ENCODE results near the gene CMTM1.

DNA sequence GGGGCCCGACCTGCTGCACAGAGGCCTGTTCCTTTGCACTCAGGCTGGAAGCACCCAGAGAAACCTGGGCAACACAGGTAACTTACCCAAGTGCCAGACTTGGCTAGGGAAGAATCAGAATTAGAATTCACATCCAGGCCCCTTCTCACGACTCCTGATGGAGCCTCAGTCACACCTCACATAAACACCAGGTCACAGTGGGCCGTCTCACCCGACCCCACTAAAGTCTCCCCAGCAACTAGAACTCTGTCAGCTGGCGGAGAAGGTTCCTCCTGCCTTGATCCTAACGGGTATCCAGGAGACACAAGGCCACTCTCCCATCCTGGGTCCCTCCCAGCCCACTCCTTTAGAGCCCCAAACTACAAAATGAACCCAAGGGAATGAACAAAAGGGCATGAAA lies 22.7 kb upstream of the CMTM1 start:
- TF ChIP-seq, protein P1, sequence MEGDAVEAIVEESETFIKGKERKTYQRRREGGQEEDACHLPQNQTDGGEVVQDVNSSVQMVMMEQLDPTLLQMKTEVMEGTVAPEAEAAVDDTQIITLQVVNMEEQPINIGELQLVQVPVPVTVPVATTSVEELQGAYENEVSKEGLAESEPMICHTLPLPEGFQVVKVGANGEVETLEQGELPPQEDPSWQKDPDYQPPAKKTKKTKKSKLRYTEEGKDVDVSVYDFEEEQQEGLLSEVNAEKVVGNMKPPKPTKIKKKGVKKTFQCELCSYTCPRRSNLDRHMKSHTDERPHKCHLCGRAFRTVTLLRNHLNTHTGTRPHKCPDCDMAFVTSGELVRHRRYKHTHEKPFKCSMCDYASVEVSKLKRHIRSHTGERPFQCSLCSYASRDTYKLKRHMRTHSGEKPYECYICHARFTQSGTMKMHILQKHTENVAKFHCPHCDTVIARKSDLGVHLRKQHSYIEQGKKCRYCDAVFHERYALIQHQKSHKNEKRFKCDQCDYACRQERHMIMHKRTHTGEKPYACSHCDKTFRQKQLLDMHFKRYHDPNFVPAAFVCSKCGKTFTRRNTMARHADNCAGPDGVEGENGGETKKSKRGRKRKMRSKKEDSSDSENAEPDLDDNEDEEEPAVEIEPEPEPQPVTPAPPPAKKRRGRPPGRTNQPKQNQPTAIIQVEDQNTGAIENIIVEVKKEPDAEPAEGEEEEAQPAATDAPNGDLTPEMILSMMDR (IDR thresholded peaks at IDR 0.05; ENCODE audit: extremely low read depth in 1 of 2, insufficient read depth in 1 of 2, low read depth in 1 of 2, low read length in 2 of 2) = no peak
- TF ChIP-seq POLR2A (IDR thresholded peaks at IDR 0.05; ENCODE audit: low read depth, low read length) = no peak
- TF ChIP-seq, protein P2, sequence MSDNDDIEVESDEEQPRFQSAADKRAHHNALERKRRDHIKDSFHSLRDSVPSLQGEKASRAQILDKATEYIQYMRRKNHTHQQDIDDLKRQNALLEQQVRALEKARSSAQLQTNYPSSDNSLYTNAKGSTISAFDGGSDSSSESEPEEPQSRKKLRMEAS (IDR thresholded peaks at IDR 0.05; ENCODE audit: insufficient read depth, insufficient read length) = no peak
- no peak for TF ChIP-seq EZH2 (IDR thresholded peaks at IDR 0.05; ENCODE audit: borderline replicate concordance, low read depth, low read length, severe bottlenecking)
- no peak for TF ChIP-seq JUN (IDR thresholded peaks at IDR 0.05; ENCODE audit: borderline replicate concordance, insufficient read depth, insufficient read length, low read depth)

Data from endothelial cell of umbilical vein (primary cell).